GM12873 (cell line): Measurements from ENCODE around the gene FGF1.

Experiments used
- TF ChIP-seq, protein P1 (sequence below): IDR thresholded peaks from 2 replicates; pipeline ENCODE4 v1.5.1; 2012; ENCODE audit warnings: low read depth, mild to moderate bottlenecking, moderate library complexity, low read length, control low read depth; ENCODE audit not compliant: insufficient read depth; ENCODE audit errors: missing control alignments

Gene FGF1

GRCh38 chr5:142586552-142586951, 99.3 kb downstream of the FGF1 start:
- TF ChIP-seq, protein P1, sequence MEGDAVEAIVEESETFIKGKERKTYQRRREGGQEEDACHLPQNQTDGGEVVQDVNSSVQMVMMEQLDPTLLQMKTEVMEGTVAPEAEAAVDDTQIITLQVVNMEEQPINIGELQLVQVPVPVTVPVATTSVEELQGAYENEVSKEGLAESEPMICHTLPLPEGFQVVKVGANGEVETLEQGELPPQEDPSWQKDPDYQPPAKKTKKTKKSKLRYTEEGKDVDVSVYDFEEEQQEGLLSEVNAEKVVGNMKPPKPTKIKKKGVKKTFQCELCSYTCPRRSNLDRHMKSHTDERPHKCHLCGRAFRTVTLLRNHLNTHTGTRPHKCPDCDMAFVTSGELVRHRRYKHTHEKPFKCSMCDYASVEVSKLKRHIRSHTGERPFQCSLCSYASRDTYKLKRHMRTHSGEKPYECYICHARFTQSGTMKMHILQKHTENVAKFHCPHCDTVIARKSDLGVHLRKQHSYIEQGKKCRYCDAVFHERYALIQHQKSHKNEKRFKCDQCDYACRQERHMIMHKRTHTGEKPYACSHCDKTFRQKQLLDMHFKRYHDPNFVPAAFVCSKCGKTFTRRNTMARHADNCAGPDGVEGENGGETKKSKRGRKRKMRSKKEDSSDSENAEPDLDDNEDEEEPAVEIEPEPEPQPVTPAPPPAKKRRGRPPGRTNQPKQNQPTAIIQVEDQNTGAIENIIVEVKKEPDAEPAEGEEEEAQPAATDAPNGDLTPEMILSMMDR: no peak

DNA sequence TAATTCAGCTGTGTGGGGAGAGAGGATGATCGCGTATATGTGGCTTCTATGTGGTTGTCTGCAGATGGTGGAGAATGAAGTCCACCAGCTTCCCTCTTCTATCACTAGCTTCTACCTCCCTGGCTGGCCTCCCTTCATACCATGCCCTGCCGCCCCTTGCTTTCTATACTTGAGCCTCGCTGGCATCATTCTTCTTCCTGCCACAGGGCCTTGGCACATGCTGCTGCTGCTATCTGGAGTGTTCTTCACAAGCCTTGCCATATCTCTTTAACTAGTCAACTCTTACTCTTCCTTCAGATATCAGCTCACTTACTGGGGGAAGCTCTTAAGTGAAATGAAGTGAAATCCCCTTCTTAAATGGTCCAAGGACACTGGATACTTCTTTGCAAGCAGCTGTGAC, 100.4 kb downstream of the FGF1 start:
- TF ChIP-seq, protein P1: no peak

DNA sequence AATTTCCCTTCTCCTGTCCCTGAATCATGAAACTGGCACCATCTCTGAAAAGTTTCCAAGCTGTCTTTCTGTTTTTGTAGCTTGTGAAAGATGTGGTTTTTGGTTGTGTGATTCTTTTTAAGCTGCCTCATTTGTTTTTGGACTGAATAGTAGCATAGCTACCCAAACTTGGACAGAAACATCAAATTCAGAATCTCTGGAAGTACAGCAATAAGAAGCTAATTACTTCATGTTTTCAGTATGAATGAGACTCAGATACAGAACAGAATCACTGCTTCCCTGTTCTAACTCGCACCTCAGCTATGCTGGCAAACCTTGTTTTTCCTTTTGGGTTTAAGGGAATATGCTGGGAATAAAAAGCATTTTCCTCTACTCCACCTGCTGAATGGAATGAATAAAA, 101.0 kb downstream of the FGF1 start:
- TF ChIP-seq, protein P1: no peak

GRCh38 chr5:142578161-142578830, 107.6 kb downstream of the FGF1 start:
- TF ChIP-seq, protein P1: no peak

GRCh38 chr5:142576804-142577203, 109.1 kb downstream of the FGF1 start:
- TF ChIP-seq, protein P1: no peak

DNA sequence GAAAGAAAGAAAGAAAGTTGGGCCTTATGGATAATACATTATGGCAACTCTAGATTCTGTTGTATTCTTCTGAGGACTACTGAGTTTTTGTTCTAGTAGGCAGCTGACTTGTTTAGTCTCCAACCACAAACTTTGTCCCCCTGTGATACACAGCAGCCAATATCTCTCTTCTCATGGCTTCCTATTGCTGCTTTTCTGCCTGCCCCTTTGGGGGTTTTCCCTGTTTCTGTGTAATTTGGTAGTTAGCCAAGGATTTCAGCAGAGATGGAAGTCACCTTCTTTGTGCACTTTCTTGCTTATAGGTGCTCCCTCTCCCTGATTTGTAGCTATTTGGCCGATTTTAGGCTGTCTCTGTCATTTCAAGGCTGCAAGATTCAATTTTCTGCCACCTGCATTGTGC, 109.6 kb downstream of the FGF1 start:
- TF ChIP-seq, protein P1: no peak

- TF ChIP-seq, protein P1: no peak
Observed at GRCh38 chr5:142572006-142572405, 113.9 kb downstream of the FGF1 start.

- TF ChIP-seq, protein P1: no peak
Observed at GRCh38 chr5:142571371-142571770, 114.5 kb downstream of the FGF1 start.
